Activated naive CD4-positive, alpha-beta T cell treated with anti-CD3 and anti-CD28 coated beads, Interleukin-2, amount 50 U/mL, for 16 hours (primary cell): ENCODE measurements around the gene TBC1D22A.

Experiments used
- DNase-seq: peaks from one replicate; pipeline ENCODE4 v3.0.0-alpha.2; 2020

The TBC1D22A gene

DNA sequence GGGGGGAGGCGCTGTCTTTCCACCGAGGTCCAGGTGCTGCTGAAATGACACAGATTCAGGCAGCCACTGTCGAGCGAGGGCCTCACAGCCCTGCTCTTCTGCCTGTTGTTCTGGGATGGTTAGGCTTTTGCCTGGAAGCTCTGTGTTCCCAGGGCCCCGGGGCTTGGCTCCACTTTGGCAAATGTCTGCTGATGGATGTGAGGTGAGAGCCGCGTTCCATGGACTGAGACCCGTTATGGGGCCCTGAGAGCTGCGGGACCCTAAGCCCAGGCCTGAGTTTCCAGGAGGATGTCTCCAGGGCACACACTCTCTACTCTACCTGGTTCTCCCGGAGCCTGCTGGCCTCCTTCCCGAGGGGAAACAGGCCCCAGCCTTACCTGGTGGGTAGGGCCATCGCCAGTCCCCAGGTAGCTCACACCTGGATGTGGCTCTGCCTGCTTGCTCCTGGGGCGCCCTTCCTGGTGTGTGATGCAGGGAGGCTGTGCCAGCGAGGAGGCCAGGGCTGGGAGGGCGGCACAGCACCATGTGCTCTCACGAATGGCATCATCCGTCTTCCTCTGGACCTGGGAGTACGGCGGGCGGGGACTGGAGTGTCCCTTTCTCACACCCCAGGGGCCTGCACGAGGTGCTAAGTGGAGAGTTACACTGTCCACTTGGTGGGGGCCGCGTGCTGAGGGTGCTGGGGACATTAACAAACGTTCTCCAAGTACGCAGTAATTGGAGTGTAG is 435.5 kb downstream of the TBC1D22A start:
- DNase-seq = no peak

DNA sequence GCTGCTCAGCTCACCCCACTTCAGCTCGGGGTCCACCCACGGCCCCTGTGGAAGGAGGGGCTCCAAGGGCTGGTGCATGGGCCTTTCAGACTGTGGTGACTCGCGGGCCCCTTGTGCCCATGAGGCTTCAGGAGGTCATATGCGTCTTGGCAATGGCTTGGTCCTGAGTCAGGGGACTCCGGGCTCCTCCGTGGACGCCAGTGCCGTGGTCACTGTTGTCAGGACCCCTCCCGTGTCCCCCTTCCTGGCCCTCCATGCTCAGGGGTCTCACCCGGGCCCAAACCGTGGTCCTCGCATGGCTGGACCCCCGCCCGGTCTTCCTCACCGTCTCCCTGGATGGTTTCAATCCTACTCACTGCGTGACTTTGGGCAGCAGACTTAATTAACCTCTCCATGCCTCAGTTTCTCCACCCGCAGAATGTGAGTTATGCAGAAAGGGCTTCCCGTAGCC is 436.4 kb downstream of the TBC1D22A start:
- no peak for DNase-seq

DNA sequence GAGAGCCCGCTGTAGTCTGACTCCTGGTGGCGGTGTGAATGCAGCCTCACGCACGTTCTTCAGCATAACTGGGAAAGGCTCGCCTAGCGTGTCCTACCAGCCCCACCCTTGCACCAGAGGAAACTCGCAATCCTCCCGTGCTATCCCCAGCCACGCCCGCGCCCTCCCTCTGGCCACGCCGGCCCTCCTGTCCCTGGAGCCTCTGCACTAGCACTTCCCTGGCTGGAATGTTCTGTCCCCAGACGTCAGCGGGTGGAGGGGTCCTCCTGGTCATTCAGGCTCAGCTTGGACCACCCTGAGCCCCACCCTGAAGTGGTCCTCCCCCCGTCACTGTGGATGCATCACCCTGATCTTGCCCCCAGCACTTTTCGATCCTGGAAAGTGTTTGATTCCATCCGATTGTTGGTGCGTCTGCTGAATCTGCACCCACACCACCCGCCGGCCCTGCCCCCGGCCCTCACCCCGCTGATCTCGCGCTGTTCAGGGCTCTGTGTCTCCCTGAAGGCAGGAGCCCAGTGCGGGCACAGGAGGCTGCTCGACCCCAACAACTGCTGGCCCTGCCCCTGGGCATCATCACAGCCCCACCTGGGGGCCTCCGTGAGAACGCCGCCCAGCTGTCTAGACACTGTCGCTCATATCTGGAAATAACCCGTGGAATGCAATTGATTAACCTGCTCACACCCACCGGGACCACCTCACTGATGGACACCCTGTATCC is 437.0 kb downstream of the TBC1D22A start:
- DNase-seq = no peak

DNA sequence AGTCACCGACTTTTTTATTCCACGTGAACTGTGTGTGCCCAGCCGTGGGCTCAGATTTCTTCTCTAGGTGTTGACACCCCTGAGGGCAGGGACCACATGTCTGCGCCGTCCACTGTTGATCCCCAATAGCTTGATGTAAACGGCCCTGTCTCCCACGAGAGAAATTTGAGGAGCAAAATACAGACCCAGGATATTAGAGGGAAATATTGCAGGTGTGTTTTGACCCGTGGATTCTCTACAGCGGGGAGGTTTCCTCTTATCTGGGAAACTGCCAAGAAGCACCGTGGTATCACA is 437.5 kb downstream of the TBC1D22A start:
- DNase-seq = no peak

DNA sequence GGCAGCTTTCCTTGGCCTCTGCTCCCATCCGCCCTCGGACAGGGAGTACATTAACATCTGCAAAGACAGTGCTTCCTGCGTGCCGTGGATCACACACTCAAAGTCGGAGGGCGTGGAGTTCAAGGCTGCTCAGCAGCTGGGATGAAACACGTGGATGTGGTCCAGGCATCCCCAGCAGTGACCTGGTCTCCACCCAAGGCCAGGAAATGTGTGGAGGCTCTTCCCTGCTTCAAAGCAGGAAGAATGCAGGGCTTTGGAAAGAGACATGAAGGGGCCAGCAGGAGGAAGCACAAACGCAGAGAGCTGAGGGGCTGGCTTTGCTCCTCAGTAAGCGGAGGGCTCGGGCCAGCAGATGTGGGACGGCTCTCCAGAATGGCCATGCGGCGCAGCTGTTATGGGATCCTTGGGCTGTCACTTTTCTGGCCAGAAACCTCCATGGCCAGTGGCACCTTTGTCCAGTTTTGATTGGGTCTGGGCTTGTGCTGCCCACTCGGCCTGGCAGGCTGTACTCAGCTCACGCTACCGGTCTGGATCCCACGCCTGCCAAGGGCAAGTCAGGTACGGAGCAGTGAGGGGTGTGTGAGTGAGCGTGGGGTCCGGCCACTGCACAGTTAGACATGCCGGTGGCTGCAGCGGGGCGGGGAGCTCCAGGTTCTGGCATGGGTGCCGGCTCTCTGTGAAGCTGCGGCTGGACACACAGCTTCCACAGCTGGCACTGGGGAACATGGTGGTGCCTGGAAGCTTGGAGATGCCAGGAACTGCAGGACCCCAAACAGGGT is 438.0 kb downstream of the TBC1D22A start:
- DNase-seq = no peak

DNA sequence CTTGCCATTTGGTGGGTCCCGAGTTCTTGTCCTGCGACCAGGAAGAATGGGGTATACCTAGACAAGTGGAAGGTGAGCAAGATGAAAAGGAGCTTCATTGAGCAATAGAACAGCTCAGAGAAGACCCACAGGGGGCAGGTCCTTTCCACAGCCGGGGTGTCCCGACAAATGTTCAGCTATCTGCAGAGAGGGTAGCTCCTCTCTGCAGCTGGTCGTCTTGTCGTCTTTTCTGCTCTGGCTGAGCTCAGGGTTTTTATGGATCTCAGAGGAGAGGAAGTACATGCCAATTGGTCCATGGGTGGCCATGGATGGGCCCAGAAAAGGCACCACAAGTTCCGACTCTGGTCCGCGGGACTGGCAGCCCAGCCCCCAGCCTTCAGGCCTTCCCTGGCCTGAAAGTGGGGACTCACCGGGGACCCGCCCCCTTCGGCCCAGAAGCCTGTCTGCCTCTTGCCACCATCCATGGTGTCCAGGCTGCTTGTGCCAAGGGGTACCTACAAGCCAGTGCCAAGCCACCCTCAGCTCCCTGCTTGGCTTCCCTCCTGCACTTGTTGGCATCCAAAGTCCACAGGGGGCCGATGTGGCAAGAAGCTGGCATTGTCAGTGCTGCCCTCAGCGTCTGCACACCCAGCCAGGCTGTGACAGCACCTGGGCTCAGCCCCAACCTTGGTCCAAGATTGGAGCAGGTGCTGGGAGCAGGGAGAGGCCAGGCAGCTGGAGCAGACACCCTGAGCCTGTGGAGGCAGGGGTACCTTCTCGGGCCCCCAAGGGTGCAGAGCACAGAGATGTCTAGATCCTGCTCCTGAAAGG is 438.9 kb downstream of the TBC1D22A start:
- no peak for DNase-seq

DNA sequence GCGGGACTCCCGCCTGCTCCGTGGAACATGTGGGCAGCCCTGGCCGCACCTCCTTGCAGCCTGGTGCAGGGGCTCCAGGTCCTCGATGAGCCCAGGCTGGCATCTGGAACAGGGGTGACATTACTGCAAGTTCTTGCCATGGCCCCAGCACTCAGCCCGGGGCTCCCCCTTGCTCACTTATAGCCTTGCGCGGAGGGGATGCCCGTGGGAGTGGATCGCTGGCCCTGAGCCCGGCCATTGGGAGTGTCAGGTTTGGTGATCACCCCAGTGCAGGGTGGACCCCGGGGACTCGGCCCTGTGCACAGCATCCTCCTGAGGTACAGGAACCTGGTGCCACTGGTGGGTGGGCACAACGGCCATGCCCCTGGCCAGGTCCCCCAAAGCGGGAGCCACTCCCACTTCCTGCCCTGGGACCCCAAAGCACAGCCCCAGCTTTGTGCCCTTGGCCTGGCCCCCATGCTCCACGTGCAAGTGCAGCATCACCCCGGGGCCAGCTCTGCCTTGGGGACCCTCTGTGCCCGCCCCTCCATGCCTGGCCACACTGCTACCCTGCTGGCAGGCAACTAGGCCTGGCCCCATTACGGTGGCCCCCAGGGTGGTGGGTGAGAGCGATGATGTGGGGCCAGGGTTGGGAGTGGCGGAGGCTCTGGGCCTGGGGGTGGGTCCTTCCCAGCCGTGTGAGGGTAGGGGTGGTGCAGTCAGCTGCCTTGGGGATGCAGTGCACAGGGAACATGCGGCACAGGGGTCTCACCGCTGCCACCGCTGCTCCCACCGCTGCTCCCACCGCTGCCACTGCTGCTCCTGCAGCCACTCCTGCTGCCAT is 439.8 kb downstream of the TBC1D22A start:
- no peak for DNase-seq

DNA sequence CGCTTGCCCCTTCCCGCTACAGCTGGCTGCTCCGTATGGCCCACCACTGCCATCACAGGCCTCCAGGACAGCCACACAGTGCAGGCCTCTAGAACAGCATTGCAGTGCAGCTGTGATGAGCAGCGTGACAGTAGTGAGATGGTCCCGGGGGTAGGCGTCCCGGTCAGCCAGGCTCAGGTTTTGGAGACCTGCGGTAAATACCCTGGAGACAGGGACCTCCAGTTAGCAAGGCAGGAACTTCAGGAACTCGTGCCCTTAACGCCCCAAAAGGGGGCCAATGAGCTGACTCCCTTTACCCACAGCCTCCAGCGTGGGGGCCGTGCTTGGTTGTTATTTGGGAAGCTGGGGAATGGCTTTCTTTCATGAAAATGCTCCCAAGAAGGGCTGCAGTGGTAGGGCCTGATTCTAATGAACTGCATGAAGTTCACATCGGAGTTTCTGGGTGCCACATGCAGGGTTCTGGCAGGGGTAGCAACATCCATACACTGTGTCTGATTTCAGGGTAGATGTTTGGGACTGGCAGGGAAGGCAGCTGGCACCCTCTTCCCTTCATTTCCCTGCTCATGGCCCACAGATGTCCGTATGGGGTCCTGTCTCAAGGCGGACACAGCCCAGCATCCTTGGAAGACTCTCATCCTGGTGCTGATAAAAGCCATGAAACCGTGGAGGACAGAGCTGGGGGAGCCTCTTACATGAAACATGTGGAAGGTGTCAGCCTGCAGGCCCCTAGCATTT is 440.5 kb downstream of the TBC1D22A start:
- DNase-seq = no peak

DNA sequence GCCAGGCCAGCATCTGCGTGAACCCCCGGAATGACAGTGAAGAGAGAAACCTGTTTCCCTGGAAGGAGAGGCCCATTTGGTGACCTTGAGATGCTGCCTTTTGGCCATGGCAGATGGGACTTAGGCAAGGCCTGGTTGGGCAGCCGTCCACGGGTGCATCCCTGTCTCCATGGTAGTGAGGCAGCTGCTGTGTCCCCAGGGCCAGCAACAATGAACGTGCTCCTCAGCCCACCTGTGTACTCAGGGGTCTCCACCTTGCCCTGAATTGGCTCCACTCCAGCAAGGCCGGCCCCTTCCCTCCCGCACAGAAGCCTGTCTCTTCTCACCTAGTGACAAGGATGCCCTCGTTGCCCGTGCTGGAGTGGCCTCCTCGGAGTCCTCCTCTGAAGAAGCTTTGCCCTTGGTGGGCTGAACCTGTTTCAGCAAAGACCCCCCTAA is 441.1 kb downstream of the TBC1D22A start:
- DNase-seq = no peak

DNA sequence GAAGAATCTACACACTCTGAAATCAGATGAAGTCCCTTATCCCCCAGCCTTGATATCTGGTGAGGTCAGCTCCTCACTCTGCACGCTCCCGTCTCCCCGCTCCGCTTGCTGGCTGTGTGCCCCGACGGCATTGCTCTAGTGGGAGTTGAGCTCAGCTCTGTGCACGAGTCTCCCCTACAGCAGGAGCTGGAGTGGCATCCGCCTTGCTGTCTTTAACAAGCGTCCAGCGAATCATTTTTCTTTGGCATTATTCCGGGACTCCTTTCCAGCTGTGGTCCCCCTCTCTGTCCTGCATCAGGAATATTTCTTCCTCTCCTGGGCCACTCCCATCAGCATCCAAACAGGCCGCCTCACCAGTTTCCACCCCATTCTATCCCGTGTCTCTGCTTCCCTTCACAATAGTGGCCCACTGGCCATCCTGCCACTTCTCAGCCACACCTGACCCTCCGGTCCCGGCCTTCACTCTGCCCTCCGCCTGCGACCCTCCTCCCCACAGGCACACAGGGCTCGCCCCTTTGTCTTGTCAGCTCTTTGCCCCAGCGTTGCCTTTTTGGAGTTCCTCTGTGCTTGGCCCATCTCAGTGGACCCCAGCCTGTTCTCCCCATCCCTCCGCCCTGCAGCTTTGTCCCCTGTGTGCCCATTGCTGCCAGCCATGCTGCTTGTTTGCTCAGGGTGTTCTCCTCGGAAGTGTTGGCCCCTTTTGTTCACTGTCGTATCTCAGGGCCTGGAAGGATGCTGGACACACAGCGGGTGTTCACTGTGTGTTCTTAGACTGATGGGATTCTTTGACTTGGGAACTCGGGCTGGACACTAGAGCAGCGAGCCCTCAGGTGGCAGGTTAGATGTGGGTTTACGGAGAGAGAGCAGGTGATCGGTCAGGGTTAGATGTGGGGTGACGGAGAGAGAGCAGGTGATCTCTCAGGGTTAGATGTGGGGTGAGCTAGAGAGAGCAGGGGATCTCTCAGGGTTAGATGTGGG is 441.8 kb downstream of the TBC1D22A start:
- no peak for DNase-seq

DNA sequence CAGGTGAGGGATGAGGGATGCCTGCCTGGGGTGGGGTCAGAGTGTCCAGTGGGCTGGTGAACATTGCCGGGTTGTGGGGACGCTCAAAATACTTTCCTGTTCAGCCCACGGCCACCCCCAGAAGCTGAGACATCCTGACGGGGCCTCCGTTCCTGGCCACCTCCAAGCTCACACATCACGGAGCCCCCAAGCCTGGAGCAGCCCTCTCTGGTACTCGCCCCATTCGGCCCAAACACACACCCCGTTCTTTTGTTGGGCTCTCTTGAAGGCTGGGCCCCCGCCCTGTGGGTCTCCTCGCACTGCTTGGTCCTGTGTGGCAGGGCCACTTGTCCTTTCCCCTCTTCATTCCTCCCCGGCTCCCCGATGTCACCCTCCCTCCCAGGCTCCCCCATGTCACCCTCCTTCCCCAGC is 442.6 kb downstream of the TBC1D22A start:
- DNase-seq = peak; percentile 7

DNA sequence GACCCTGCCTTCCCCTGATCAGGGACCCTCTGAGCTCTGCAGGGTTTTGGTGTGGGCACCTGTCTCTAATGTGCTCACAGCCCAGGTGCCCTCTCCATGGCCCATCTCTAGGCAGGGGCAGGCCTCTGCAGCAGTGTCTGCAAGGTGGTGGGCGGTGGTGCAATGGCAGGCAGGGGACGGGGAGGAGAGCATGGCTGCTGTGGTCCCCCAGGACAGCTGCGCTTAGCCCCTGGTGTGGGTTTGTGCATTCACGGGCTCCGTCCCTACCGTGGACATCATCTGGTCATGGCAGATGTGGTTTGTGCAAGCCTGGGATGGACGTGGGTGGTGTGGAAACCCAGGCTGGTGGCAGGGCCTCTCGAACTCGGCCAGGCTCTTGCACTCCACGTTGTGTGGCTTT is 443.1 kb downstream of the TBC1D22A start:
- peak; percentile 7 for DNase-seq

DNA sequence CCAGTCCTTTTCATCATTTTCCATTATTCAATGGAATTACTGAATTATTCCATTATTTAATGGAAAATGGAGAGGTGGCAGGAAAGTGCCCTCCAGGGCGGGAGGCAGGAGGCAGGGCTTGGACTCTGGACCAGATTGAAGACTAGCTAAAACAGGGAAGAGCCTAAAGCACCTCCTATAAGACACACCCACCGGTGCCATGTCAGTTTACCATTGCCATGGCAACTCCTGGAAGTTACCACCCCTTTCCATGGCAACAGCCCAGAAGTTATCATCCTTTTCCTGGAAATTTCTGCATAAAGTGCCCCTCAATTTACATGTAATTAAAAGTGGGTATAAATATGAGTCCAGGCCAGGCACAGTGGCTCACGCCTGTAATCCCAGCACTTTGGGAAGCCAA is 443.7 kb downstream of the TBC1D22A start:
- no peak for DNase-seq

DNA sequence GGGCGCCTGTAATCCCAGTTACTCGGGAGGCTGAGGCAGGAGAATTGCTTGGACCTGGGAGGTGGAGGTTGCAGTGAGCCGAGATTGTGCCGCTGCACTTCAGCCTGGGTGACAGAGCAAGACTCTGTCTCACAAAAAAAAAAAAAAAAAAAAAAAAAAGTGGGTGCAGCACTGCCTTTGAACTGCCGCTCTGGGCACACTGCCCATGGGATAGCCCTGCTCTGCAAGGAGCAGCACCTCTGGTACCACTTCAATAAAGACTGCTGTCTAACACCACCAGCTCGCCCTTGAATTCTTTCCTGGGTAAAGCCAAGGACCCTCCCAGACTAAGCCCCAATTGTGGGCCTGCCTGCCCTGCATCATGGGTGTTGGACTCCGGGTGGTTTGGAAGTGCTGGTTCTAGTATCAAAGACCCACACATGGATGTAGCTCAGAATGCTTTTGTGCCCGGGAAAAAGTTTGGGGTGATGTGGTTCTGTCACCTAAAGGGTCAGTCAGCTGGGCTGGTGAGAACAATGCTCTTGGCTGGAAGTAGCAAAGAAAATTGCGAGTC is 444.3 kb downstream of the TBC1D22A start:
- DNase-seq = no peak

DNA sequence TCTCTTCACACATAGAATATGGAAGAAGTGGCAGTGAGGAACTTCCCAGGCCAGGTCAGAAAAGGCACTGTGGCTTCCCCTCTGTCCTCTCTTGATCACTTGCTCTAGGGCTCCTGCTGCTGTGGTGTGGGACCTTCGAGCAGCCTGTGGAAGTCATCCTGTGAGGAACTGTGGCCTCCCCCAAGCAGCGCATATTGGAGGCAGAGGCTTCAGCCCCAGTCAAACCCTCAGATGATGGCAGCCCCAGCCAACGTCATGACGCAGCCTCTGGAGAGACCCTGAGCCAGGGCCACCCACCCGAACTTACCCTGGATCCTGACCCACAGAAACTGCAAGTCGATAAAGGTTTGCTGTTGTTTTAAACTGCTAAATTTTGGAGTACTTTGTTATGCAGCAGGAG is 444.9 kb downstream of the TBC1D22A start:
- no peak for DNase-seq

DNA sequence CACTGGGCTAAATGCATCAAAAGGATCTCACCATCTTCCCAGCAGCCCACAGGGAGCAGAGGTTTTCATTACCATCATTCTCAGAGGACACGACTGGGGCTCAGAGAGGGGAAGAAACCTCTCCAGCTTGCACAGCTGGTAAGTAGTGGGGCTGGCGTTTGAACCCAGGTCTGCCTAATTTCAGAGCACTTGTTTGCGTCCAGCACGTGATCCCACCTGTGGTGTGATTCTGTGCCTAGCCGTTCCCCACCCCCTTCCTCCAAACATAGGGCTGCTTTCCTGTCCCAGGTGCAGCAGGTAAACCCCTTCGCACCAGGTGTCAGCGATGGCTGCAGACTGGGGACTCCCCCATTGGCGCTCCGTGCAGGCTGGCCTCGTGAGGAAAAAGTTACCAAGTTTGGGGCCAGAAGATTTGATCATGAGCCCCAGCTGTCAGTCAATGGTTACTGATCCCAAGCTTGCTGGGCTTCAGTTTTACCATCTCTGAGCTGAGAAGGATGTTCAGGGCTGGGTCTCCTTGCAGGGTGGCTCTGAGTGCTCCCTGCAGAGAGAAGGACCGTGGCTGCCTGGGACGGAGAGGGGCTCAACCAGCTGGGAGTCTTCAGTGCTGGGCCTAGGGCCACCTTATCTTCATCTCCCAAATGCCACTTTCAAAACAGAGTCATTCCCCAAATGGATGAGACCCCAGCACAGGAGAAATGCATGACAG is 445.6 kb downstream of the TBC1D22A start:
- DNase-seq = no peak

DNA sequence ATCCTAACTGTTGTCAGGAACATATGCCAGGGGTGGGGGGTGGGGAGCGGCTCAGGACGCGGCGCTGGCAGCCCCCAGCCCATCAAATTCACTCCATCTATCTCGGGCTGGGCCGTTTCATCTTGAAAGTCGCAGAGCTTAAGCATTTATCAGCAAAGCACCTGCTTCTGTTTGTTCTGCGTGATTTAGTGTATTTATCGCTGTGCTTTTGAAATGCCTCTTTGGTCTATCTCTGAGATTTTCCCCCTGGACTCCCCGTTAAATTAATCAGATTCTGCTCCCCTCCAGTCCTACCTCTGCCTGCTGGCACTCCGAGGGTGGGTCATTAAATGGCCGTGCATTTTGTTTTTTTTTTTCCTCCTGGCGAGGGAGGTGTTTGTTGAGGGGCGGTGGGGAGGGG is 446.2 kb downstream of the TBC1D22A start:
- DNase-seq = no peak

DNA sequence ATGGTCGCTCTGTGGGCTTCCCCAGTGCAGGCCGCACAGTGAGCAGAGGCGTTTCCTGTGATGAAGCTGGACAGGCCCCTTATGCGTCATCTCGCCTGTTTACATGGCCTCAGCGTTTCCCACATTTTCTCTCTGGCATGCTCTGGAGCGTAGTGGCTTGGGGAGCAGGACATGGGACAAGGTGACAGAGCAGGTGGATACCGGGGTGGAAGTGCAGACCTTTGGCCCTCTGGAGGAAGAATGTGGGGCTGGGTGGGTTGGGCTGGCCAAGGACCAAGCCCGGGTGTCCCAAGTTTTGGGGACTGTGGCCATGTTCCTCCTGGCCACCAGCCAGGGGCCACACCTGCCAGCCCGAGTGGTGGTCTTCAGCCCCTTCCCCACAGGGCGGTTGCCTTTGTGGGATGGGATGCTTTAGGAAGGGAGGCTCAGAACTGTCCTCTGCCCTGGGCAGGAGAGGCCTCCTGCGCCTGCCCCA is 446.6 kb downstream of the TBC1D22A start:
- DNase-seq = no peak

DNA sequence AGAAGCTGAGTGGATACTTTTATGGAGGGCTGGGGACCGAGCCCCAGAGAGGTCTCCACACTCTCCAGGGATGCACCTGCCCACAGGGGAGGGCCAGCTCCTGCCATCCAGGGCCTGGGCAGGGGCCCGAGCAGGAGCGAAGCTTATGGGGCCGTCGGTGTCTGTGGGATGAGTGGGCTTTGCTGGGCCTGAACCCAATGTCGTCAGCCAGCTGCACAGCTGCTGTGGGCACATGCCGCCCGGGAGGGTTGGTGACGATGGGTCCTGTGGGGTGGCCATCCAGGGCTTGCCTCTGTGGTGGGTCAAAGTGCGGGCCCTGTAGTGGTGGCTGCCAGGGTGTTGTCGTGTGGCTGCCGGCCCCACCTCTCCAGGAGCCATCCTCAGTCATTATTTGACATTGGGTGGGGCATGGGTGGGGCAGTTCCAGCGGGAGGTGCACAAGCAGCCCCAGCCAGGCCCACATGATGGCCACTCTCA is 447.1 kb downstream of the TBC1D22A start:
- no peak for DNase-seq
